Activated CD8-positive, alpha-beta memory T cell treated with anti-CD3 and anti-CD28 coated beads, Interleukin-2, amount 50 U/mL, for 1 hour (primary cell): ENCODE data around the gene POLR2I.
"Not testable (repeated sequence)": the region's sequence is repeated elsewhere in the genome, so short reads cannot be mapped to it uniquely, and the experiment has no call there.

ENCODE experiments used
- DNase-seq: peaks from one replicate; pipeline ENCODE4 v3.0.0-alpha.2; 2020; ENCODE audit errors: extremely low read depth

The POLR2I gene

DNA sequence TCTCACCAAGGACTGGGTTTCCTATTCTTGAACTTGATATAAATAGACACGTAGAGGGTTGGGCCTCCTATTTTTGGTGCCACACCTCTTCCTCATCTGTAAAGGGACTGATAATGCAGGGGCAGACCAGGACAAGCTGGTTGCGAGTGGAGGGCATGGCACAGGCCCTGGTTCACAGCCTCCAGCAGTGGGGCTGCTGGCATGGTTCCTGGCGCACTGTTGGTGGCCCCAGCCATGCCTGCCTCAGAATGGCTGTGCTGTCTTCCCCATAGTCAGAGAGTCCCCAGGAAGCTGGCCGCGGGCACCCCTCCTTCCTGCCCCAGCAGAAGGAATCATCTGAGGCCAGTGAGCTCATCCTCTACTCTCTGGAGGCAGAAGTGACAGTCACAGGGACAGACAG, 14.2 kb downstream of the POLR2I start:
- no peak for DNase-seq

DNA sequence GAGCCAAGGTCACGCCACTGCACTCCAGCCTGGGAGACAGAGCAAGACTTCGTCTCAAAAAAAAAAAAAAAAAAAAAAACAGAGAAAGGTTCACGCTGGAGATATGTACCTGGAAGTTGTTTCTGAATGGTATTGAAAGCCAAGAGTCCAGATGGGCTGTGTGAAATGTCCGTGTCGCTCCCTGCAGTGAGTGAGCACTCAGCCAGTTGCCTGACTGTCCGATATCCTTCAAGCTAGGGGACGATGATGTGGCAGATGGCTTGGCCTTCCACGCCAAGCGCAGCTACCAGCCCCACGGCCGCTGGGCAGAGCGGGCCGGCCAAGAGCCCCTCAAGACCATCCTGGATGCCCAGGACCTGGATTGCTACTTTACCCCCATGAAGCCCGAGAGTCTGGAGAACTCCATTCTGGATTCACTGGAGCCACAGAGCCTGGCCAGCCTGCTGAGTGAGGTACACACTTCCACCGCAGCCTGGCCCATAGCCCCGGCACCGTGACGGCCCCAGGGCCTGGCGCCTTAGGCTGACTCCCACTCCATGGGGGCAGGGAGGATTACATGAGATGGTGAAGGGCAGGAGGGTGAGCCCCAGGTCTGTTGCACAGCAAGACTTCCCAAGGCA, 15.4 kb downstream of the POLR2I start:
- no peak for DNase-seq

DNA sequence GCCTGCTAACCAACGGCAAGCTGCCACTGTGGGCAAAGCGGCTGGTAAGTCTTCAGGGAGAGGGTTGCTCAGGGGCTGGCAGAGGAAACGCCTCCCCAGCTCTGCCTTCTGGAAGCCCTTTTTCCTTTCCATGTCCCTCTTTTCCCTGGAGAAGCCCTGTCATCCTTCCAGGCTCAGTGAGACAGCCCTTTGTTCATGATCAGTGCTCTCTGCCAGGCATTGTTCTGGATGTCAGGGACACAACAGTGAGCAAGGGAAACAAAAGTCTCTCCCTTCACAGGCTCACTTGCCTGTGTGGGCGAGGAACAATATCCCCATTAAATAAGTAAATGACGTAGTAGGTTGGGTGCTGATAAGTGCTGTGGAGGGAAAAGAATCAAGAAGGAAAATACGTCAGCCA, 17.6 kb downstream of the POLR2I start:
- DNase-seq = no peak

DNA sequence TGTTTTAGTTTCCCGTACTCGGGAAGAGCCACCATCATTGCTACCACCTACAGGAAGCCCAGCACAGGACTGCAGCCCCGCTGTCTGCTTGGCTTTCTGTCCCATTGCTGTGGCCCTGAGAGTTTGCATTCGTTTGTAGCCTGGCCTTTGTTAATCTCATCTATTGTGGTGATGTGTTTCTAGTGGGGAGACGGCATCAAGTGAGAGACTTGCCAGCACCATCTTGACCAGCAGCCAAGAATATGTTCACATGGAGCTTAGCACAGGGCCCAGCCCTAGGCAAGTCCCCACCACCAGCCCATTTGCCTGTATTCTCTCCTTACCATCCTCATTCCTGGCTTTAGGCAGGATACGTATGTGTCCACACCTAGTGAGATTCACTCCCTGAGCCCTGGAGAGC, 21.0 kb downstream of the POLR2I start:
- DNase-seq = no peak

DNA sequence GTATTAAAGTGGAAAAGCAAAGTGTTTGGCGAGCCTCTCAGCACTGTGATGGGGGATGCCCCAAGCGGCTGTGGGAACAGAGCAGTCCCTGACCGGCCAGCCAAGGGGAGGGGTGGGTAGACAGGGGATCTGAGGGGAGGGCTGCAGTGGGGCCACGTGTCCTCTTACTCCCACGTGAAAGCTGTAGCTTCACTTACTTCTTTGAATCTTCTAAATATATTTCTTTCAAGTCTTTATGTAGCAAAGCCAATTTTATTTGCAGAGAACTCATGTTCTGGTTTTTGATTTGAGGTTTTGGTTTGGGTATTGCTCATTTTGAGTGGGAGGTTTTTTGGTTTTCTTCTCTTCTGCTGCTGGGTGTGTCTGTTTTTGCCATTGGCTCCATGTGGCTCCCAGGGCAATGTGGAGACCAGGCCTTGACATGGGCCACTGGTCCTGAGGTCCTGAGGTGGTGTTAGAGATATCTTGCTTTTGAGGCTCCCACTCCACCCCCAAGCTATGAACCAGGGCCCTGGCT, 21.5 kb downstream of the POLR2I start:
- DNase-seq = no peak

DNA sequence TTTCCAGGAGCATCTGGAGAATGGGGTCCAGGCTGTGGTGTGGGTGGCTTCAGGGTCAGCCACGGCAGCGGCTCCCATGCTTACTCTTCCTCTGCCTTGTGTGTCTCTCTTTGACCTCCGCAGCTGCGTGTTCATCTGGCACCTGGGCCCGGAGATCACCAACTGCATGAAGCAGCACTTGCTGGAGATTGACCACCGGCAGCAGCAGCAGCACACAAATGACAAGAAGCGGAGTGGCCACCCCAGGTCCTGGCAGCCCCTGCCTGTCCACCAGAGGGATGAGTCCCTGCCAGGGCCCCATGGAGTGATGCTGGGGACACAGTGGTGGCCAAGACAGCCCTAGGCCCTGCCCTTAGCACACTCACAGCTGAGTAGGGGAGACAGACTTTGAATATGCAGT, 22.1 kb downstream of the POLR2I start:
- DNase-seq = no peak

DNA sequence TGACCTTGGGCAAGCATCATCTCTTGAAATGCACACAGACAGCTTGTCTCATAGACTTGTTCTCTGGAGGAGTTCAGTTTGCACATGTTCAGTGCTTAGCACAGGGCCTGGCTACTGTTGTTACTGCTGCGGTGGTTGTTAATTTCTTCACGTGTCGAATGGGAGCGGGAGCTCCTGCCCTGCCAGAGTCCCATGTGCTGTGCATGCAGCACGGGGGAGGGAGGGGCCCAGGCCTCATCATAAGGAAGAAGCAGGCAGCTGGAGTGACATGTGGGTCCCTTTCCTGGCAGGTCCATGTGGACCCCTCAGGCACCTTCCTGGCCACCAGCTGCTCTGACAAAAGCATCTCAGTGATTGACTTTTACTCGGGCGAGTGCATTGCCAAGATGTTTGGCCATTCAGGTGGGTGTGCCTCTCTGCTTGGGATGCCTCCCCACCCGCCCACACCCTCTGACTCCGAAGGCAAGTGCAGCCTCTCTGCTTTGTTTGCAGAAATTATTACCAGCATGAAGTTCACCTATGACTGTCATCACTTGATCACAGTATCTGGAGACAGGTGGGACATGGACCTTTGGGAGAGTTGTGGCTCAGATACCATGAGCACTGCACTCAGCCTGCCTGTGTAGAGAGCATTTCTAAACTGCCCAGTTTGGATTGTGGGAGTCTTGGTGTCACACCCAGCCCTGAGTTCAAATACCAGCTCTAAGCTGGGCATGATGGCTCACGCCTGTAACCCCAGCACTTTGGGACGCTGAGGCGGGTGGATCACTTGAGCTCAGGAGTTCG, 23.6 kb downstream of the POLR2I start:
- DNase-seq = no peak

DNA sequence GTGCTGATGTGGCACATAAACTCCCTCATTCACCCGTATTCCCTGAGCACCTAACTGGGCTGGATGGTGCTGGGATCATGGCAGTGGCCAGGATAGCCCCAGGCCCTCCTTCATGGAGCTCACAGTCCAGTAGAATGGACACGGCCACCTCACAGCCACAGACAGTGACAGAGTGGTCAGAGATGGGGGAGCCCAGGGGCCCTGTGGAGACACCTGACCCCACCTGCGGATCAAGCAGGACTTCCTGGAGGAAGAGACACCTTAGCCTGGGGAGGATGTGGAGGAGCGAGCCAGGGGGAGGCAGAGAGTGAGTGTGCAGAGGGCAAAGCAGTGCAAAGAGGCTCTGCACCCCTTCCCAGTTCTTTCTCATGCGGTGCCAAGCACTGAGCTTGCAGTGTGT, 24.8 kb downstream of the POLR2I start:
- no peak for DNase-seq

DNA sequence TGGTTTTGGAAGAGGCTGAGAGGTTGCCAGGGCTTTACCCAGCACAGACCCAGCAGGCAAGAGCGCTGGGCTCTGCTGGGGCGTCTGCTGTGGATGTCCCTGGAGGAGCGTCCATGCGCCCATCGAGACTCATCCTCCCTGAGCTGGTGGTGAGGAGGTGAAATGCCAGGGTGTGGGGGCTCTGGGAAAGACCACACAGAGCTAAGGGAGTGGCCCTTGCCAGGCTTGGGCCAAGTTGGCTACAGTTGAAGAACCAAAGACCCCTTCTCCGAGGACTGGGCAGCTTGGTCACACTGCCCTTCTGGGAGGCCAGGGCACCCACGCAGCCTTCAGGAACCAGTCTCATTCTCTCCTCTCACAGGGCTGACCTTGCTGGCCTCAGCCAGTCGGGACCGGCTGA, 28.3 kb downstream of the POLR2I start:
- no peak for DNase-seq

DNA sequence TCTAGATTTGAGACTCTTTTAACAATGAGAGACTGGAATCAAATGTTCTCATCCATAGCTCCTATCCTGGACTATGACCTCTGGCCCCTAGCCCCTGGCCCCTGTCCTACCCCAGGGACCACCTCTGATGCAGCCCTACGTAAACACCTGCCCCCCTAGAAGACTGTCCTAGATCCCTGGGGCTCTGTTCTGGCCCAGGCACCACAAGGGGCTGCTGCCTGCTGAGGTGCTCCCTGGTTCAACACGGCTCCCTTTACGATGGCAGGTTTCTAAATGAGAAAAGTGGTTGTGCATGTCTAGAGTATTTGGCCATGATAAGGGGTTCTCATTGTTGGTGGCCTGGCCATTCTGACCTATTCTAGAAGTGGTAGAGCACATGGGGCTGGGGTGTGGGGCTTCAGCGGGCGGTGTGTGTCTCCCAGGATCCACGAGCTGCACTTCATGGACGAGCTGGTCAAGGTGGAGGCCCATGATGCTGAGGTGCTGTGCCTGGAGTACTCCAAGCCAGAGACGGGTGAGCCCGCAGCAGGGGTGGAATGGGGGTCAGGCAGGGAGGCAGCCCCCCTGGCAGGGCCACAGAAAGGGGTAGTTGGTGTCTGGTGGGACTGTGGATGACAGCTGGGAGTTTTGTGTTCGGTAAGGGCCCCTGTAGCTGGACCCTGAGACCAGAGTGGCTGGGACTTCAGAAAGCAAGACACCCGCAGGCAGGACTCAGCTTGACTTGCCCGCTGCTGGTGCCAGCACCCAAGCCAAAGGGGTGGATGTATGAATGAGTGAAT, 30.3 kb downstream of the POLR2I start:
- no peak for DNase-seq

DNA sequence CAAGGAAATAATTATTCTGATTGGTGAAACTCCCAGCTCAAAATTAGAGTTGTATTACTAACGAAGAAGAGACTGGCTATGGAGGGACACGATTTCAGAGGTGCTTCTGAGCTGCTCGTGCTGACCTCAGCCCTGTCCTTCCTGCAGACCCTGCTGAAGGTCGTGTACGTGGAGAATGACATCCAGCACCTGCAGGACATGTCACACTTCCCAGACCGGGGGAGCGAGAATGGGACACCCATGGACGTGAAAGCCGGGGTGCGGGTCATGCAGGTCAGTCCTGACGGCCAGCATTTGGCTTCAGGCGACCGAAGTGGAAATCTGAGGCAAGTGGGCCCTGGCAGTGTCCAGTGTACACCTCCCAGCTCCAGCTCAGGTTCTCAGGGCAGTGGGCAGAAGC, 31.8 kb downstream of the POLR2I start:
- no peak for DNase-seq

DNA sequence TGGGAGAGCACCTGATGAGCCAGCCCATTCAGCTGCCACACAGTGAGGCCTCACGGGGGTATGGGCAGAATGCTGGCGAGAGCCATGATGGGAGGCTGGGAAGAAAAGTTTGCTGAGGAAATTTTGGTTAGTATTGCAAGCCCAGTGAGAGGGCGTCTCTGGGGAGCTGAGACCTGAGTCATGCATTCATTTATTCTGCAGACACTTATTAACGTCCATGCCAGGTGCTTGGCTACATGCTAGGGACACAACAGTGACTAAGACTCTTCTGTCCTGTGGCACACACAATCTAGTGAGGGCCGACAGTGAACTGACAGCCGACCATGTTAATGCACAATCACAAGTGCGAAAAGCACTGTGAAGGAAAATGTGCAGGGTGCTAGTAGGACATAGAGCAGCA, 32.8 kb downstream of the POLR2I start:
- DNase-seq = no peak

DNA sequence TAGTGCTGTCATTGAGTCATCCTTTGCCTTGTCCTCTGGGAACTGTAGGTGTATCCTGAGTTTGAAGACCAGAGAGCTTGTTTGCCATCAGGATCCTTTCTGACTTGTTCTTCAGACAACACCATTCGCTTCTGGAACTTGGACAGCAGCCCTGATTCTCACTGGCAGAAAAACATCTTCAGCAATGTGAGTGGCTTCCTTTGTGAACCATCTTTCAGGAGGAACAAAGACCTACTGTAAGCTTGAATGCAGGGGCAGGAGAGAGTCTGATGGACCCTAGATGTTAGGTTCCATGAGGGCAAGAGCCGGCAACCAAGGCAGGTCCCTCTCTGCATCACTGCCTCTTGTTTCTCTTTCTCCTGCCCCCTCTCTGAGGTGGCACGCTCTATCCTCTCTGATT, 33.3 kb downstream of the POLR2I start:
- DNase-seq = no peak

DNA sequence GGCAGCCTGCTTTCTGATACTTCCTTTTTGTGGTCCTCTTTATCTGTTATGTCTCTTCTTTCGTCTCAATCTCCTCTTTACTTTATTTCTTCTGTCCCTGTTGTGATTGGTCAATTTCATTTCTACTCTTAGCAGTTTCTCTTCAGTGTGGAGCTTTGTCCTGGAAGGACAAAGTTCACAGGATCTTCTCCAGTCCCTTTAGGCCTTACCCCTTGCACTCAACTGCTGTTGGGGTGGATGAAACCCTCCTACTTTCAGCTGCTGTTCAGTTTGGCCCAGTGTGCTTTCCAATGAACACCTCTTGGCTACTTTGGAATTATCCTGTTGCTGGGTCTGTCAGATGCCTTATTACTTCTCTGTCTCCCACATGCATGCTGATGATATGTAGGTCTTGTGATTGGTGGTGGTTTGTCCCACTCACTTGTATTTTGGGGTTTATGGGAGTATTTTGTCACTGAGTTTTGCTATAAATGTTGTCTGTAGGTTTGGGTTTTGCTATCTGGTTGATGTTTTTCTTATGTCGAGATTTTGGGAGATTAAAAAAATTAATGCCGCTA, 35.2 kb downstream of the POLR2I start:
- DNase-seq = no peak

DNA sequence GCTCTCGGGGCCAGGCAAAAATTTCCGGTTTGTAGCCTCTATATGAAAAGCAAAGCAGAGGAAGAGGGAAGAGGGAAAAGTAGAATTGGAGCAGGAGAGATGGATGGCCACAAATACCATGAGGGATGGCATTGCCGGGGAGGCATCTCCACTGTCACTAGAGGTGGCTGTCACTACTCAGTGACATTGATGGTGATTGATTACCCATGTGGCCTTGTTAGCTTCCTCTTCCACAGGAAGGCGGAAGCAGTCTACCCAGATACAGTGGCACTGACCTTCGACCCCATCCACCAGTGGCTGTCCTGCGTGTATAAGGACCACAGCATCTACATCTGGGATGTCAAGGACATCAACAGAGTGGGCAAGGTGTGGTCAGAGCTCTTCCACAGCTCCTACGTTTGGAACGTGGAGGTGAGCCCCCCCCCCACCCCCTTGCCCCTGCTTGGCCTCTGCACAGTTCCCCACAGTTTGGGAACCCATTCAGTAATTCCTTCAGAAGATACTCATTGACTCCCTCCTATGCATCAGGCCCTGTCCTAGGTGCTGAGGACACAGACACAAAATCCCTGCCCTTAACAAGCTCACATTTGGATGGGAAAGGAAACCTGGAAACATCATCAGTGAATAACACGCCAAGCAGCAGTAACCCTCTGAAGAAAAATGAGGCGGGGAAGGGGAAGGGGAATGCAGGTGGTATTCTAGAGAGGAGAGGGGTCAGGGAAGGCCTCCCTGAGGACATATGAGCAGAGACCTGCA, 41.4 kb downstream of the POLR2I start:
- DNase-seq = no peak

DNA sequence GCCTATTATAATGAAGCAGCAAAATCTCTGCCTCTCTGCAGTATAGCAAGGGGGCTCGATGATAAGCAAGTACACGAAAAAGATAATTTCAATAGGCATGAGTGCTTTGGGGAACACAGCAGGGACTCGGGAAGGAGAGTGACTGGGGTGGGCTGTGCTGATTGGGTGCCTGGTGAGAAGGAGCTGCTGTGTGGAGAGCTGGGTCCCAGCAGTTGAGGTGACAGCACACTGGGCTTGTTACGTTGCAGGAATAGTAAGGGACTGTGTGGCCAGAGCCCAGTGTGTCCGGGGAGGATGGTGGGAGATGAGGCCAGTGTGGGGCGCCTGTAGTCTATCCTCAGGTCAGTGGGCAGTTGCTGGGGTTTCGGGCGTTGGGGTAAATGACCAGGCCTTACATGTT, 42.6 kb downstream of the POLR2I start:
- DNase-seq = no peak

DNA sequence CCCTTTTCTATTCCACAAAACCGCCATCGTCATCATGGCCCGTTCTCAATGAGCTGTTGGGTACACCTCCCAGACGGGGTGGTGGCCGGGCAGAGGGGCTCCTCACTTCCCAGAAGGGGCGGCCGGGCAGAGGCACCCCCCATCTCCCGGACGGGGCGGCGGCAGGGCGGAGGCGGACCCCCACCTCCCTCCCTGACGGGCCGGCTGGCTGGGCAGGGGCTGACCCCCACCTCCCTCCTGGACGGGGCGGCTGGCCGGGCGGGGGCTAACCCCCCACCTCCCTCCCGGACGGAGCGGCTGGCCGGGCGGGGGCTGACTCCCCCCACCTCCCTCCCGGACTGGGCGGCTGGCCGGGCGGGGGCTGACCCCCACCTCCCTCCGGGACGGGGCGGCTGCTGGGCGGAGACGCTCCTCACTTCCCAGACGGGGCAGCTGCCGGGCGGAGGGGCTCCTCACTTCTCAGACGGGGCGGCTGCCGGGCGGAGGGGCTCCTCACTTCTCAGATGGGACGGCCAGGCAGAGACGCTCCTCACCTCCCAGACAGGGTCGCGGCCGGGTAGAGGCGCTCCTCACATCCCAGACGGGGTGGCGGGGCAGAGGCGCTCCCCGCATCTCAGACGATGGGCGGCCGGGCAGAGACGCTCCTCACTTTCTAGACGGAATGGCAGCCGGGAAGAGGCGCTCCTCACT, 45.7 kb downstream of the POLR2I start:
- not testable (repeated sequence) for DNase-seq

DNA sequence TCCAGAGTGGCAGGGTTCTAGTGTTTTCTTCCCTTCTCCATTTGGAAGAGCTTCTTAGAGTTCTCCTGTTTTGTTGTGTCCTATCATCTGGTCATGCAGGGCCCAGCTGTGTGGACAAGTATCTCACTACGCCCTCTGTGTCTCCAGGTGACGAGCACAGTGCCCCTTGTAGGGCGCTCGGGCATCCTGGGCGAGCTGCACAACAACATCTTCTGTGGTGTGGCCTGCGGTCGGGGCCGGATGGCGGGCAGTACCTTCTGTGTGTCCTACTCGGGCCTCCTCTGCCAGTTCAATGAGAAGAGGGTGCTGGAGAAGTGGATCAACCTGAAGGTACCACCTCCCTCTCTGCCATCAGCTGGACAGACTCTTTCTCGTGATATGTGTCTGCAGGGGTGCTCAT, 47.0 kb downstream of the POLR2I start:
- DNase-seq = no peak

DNA sequence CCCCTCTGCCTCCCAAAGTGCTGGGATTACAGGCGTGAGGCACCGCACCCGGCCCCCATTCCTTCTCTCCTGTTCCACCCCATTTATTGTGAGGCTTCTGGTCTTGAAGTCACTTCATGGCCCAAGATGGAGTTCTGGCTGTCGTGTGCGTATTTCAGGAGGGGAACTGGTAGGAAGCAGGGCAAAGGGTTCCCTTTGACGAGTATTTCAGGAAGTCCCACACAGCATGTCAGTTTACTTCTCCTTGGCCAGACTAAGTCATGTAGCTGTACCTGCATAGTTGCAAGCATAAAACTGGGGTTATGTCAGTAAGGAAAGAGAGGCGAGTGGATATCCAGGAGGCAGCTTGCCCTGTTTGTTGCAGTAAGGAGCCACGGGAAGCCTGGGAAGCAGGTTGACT, 49.8 kb downstream of the POLR2I start:
- no peak for DNase-seq
